Smooth muscle cell of the coronary artery (primary cell): Measurements from ENCODE around the gene PCDHGA7. TPM values are rescaled to one million over a fixed set of nuclear protein-coding genes. Genes with fewer than 3 reads are reported as not detected.

Experiments used
- total RNA-seq: library from RNA; depleted of rRNA; stranded (reverse); fragments of >200 nt; gene quantifications from 2 replicates; pipeline ENCODE4 v1.2.3, GENCODE V29; 2014; ENCODE audit warnings: low replicate concordance

PCDHGA7 gene
- total RNA-seq, 1 donor from 2014 or later, result 2.3 TPM

DNA sequence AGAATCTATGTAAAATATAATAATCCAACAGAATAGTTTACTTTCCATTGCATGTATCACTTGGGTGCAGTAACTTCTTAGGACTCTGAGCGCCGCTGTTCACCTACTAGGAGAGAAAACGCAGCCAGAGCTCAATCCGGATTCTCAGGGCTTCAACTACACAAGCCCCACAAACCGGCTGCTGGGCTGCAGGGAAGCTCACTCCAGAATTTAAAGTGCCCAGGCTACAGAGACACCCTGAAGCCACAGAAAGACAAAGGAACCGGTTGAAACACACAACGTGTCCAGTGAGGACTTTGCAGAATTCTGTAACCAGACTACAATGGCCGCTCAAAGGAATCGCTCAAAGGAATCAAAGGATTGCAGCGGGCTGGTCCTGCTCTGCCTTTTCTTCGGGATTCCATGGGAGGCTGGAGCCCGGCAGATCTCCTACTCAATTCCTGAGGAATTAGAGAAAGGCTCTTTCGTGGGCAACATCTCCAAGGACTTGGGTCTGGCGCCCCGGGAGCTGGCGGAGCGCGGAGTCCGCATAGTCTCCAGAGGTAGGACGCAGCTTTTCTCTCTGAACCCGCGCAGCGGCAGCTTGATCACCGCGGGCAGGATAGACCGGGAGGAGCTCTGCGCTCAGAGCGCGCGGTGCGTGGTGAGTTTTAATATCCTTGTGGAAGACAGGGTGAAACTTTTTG, 30.5 kb downstream of the PCDHGA7 start, which contains the start of gene PCDHGA10:
Gene PCDHGA10, plus strand, starts transcription at position 134 of the 686 bp plus-strand sequence. Its CDS starts 189 bp downstream, at position 323.

DNA sequence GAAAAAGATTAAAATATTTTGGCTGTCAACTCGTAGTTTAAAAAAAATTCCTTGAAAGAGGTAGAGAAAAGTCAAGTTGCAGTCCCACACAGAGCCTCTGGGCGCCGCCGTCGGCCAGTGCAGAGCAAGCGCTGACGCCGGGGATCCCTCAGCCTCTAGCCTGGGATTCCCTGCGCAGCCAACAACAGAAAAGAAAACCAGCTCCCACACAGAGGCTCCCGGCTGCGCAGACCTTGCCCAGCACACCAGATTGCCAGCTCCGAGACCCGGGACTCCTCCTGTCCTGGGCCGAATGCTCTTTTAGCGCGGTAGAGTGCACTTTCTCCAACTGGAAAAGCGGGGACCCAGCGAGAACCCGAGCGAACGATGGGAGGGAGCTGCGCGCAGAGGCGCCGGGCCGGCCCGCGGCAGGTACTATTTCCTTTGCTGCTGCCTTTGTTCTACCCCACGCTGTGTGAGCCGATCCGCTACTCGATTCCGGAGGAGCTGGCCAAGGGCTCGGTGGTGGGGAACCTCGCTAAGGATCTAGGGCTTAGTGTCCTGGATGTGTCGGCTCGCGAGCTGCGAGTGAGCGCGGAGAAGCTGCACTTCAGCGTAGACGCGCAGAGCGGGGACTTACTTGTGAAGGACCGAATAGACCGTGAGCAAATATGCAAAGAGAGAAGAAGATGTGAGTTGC, 35.1 kb downstream of the PCDHGA7 start, which contains the start of gene PCDHGB7:
Gene PCDHGB7, plus strand, starts transcription at position 184 of the 679 bp plus-strand sequence. Its CDS starts 183 bp downstream, at position 367.

DNA sequence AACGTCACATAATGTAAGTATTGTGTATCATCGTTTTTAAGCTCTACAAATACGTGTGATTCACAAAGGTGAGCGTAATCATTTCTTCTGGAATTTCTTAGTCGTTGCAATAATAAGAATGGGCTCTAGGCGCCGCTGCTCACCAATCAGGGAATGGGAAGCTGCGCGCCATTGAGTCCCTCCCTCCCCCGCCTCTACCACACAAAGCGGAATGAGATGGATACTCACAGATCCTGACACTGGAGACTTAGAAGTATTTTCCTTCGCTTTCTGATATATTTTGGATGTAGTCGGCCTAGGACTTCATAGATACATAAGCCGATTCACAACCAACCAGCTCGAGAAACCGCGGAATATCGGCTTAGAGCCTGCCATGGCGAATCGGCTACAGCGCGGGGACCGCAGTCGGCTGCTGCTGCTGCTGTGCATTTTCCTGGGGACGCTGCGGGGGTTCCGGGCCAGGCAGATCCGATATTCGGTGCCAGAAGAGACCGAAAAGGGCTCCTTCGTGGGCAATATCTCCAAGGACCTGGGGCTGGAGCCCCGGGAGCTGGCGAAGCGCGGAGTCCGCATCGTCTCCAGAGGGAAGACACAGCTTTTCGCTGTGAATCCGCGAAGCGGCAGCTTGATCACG, 38.4 kb downstream of the PCDHGA7 start, which contains the start of gene PCDHGA11:
Gene PCDHGA11, plus strand, starts transcription at position 197 of the 634 bp plus-strand sequence. Its CDS starts 177 bp downstream, at position 374.

DNA sequence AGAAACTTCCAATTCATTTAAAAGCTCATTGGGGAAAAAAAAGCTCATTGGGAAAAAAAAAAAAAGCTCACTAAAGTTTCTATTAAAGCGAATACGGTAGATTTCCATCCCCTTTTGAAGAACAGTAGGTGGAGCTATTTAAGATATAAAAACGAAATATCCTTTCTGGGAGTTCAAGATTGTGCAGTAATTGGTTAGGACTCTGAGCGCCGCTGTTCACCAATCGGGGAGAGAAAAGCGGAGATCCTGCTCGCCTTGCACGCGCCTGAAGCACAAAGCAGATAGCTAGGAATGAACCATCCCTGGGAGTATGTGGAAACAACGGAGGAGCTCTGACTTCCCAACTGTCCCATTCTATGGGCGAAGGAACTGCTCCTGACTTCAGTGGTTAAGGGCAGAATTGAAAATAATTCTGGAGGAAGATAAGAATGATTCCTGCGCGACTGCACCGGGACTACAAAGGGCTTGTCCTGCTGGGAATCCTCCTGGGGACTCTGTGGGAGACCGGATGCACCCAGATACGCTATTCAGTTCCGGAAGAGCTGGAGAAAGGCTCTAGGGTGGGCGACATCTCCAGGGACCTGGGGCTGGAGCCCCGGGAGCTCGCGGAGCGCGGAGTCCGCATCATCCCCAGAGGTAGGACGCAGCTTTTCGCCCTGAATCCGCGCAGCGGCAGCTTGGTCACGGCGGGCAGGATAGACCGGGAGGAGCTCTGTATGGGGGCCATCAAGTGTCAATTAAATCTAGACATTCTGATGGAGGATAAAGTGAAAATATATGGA, 48.0 kb downstream of the PCDHGA7 start, which contains the start of gene PCDHGA12:
Gene PCDHGA12, plus strand, starts transcription at position 176 of the 782 bp plus-strand sequence. Its CDS starts 253 bp downstream, at position 429.

Other genes starting within 250 kb of the PCDHGA7 start
- gene PCDHB5, start 247.5 kb upstream of the PCDHGA7 start, total RNA-seq, result 2.3 and 3.7 TPM in 2 replicates
- gene PCDHB6, start 232.7 kb upstream of the PCDHGA7 start, total RNA-seq, result 0.08 TPM in 1 of 2 replicates, not detected in the other
- gene PCDHB7, start 210.1 kb upstream of the PCDHGA7 start, total RNA-seq, result 0.30 and 0.47 TPM in 2 replicates
- 0.23 and 0.35 TPM in 2 replicates for gene PCDHB8, start 205.0 kb upstream of the PCDHGA7 start, total RNA-seq
- 0.23 and 0.70 TPM in 2 replicates for gene PCDHB16, start 200.4 kb upstream of the PCDHGA7 start, total RNA-seq
- gene PCDHB9, start 195.6 kb upstream of the PCDHGA7 start, total RNA-seq, result 0.12 and 0.30 TPM in 2 replicates
- 0.59 and 0.68 TPM in 2 replicates for gene PCDHB10, start 190.4 kb upstream of the PCDHGA7 start, total RNA-seq
- gene PCDHB11, start 183.1 kb upstream of the PCDHGA7 start, total RNA-seq, result 0.38 and 0.70 TPM in 2 replicates
- gene PCDHB12, start 174.0 kb upstream of the PCDHGA7 start, total RNA-seq, result 0.15 and 0.23 TPM in 2 replicates
- gene PCDHB13, start 168.8 kb upstream of the PCDHGA7 start, total RNA-seq, result 0.59 and 0.75 TPM in 2 replicates
- gene PCDHB14, start 159.4 kb upstream of the PCDHGA7 start, total RNA-seq, result 0.59 and 2.1 TPM in 2 replicates
- 0.70 and 1.2 TPM in 2 replicates for gene PCDHB15, start 137.3 kb upstream of the PCDHGA7 start, total RNA-seq
- 0.23 TPM in 1 of 2 replicates, not detected in the other for gene SLC25A2, start 78.7 kb upstream of the PCDHGA7 start, total RNA-seq
- 69.5 and 80.4 TPM in 2 replicates for gene TAF7, start 62.0 kb upstream of the PCDHGA7 start, total RNA-seq
- 0.75 and 1.3 TPM in 2 replicates for gene PCDHGA1, start 52.2 kb upstream of the PCDHGA7 start, total RNA-seq
- 1.2 and 1.7 TPM in 2 replicates for gene PCDHGA2, start 44.0 kb upstream of the PCDHGA7 start, total RNA-seq
- 0.23 and 0.98 TPM in 2 replicates for gene PCDHGA3, start 38.9 kb upstream of the PCDHGA7 start, total RNA-seq
- gene PCDHGB1, start 32.6 kb upstream of the PCDHGA7 start, total RNA-seq, result 1.5 and 2.4 TPM in 2 replicates
- 3.2 and 4.4 TPM in 2 replicates for gene PCDHGA4, start 27.7 kb upstream of the PCDHGA7 start, total RNA-seq
- gene PCDHGB2, start 22.7 kb upstream of the PCDHGA7 start, total RNA-seq, result 1.6 and 2.0 TPM in 2 replicates
- gene PCDHGA5, start 18.6 kb upstream of the PCDHGA7 start, total RNA-seq, result 0.98 and 1.3 TPM in 2 replicates
- 3.5 and 5.6 TPM in 2 replicates for gene PCDHGB3, start 12.5 kb upstream of the PCDHGA7 start, total RNA-seq
- gene PCDHGA6, start 8.9 kb upstream of the PCDHGA7 start, total RNA-seq, result 2.2 and 2.3 TPM in 2 replicates
- gene PCDHGB4, start 5.0 kb downstream of the PCDHGA7 start, total RNA-seq, result 22.8 and 23.2 TPM in 2 replicates
- 2.0 and 4.0 TPM in 2 replicates for gene PCDHGA8, start 9.9 kb downstream of the PCDHGA7 start, total RNA-seq
- gene PCDHGB5, start 15.2 kb downstream of the PCDHGA7 start, total RNA-seq, result 11.5 and 16.9 TPM in 2 replicates
- gene PCDHGA9, start 20.0 kb downstream of the PCDHGA7 start, total RNA-seq, result 1.7 and 2.8 TPM in 2 replicates
- 1.9 and 3.5 TPM in 2 replicates for gene PCDHGB6, start 25.3 kb downstream of the PCDHGA7 start, total RNA-seq
- gene PCDHGA10, start 30.2 kb downstream of the PCDHGA7 start, total RNA-seq, result 2.6 and 4.2 TPM in 2 replicates
- gene PCDHGB7, start 34.9 kb downstream of the PCDHGA7 start, total RNA-seq, result 6.7 and 7.3 TPM in 2 replicates
- 4.7 and 7.1 TPM in 2 replicates for gene PCDHGA11, start 38.3 kb downstream of the PCDHGA7 start, total RNA-seq
- 5.8 and 9.9 TPM in 2 replicates for gene PCDHGA12, start 47.8 kb downstream of the PCDHGA7 start, total RNA-seq
- 29.7 and 39.8 TPM in 2 replicates for gene PCDHGC3, start 93.2 kb downstream of the PCDHGA7 start, total RNA-seq
- gene PCDHGC4, start 102.3 kb downstream of the PCDHGA7 start, total RNA-seq, result 0.90 and 2.5 TPM in 2 replicates
- gene PCDHGC5, start 106.3 kb downstream of the PCDHGA7 start, total RNA-seq, result 1.4 and 1.8 TPM in 2 replicates
- 16.0 and 23.2 TPM in 2 replicates for gene DIAPH1, start 236.3 kb downstream of the PCDHGA7 start, total RNA-seq